HG03045 (cell line): ENCODE results near the gene MAP1LC3B.
"Not testable (repeated sequence)": the region's sequence is repeated elsewhere in the genome, so short reads cannot be mapped to it uniquely, and the experiment has no call there.

Experiments
- ATAC-seq: cut with Tn5 transposase; IDR thresholded peaks from one replicate; pipeline ENCODE4 v1.9.1; 2021; ENCODE audit warnings: mild to moderate bottlenecking, moderate library complexity; ENCODE audit not compliant: unreplicated experiment

Gene MAP1LC3B

DNA sequence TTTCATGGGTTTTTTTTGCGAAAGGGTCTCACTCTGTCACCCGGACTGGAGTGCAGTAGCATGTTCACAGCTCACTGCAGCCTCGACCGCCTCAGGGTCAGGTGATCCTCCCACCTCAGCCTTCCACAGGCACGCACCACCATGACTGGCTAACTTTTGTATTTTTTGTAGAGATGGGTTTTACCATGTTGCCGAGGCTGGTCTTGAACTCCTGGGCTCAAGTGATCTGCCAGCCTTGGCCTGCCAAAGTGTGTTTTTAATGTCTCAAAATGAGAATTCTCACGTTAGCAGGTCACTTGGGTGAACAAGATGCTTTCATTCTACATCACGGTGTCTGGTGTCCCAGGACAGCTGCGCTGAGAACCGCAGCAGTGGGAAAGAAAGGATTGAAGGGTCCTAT, 11.7 kb upstream of the MAP1LC3B start:
- ATAC-seq = no peak

DNA sequence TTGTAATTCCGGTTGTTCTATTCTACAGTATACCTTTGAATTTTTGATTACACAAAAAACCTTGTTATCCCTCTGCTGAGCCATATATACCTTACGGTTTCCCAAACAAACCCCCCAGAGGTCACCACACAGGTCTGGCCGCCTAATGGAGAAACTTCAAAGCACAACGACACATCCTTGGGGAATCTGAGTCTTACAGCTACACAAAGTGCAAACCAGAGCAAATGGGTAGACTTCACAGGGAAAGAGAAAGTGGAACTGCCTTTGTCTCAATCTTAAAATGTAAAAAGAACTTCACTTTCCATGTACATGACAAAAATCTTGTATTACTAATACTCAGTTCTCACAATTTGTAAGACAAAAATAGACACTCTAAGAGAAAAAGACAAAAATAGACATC, 11.3 kb upstream of the MAP1LC3B start:
- ATAC-seq = no peak

DNA sequence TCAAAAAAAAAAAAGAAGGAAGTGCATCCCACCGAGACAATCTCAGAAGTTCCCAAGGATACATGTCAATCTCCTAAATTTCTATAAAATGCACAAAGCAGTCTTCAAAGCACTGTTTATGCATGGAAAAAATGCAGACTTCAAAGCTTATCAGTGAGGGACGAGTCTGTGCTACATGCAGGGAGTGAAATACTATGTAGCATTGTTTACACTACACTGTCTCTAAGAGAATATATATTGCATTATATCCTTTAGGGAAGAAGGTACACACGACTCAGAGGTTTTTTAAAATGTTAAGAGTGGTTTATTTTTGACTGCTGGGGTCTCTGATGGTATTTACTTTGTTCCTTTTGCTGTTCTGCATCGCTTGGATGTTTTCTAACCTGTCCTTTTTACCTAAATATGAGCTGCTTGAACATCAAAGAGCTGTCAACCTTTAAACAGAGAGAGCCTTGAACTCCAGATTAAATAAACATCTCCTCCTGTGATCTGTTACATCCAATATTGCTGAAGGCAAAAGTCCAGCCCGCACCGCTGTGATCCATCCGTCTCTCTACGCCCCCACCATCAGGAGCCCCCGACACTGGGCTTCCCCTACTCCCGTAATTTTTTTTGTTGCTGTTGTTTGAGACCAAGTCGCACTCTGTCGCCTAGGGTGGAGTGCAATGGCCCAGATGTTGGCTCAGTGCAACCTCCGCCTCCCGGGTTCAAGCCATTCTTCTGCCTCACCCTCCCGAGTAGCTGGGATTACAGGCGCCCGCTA, 9.9 kb upstream of the MAP1LC3B start:
- no peak for ATAC-seq

DNA sequence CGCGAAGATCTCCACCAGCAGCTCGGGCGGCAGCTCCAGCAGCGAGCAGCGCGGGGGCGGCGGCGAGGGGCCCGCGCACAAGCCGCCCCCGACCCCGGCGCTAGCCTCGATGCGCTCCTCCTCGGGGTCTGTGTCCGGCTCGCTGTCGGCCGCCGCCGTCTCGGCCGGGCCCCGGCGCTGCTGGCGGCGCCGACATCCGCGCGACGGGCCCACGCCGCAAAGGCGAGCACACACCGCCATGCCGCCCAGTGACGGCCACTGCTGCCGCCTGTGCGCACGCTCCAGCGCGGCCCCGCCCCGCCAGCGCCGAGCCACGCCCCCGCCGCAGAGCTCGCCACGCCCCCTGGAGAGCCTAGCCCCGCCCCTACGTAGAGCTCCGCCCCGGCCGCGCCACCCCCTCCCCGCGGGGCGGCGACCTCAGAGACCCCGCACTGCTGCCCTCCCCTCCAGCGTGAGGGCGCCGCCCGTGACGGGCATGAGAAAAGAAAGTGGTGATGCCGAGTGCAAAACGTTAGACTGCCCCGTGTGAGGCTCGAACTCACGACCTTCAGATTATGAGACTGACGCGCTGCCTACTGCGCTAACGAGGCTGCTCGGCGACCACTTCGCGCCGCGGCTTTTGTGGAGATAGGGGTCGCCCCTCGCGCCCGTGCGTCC, 8.5 kb upstream of the MAP1LC3B start, which contains the start of gene FBXO31:
TSS of gene FBXO31 (minus strand) at position 272 of the 657 bp plus-strand sequence. CDS start at position 240, 32 bp downstream.
- ATAC-seq = peak; percentile 58

DNA sequence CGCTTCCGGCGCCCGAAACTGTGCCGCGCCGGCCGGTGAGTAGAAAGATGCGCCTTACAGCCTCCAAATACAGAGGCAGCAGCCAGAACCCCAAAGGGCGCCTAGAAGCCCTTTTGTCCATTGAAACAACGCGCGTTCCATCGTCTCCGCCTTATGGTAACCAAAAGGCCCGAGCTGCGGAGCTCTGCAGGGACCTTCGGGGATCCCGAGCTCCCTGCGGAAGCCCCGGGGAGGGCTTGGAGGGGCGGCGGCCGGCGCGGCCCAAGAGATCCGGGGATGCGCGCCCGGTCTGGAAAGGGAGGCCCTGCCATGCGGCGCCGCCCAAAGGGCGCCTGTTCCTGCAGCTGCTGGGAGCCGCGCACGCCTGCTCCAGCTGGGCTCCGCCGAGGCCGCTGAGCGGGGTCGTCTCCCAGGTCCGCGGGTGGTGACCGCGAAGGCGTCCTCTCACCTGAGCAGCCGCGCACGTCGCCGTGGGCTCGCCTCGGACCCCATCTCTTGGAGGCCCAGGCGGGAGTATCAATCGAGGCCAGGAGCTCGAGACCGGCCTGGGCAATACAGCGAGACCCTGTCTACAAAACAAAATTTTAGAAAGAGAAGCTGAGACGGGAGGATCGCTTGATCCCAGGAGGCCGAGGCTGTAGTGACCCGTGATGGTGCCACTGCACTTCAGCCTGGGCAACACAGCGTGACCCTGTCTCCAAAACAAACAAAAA, 7.8 kb upstream of the MAP1LC3B start:
- peak; percentile 10 for ATAC-seq

- not testable (repeated sequence) for ATAC-seq
Observed at GRCh38 chr16:87384875-87385167, 7.3 kb upstream of the MAP1LC3B start.

DNA sequence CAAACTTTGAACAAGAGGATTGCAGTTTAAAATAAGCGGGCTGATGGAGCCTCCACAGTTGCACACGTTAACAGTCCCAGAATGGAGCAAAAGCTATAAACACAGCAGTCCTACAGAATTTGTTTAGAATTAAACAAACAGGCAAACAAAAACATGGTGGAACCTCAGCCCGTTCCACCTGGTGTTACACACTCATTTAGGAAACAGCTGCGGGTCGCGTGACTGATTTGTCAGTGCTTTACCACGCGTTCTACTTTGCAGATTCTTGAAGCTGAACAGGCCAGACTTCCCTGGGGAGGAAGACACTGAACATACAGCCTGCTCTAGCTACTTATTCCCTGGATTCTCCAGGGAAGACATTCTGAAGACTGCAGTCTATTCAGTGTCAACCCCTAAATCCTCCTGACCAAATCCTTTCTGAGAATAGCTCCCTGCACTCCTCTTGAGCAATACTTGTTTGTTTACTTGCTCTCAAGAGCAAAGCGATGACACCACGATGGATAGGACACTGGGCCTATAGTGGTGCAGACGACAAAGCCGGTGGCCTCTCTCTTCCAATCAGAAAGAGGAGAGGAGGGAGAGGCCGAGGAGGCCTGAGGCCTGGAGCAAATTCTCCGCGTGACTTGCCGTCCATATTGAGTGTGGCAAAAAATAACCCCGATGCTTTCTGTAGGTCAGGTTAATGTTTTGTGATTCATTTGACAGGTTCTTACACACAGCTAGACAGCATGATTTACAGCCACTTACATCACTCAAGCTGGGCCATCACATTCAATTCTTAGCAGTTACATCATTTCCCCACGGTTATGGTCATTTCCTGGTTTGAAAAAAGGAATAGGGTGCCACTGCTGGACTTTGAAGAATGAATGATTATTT, 4.0 kb upstream of the MAP1LC3B start:
- ATAC-seq = peak; percentile 45

DNA sequence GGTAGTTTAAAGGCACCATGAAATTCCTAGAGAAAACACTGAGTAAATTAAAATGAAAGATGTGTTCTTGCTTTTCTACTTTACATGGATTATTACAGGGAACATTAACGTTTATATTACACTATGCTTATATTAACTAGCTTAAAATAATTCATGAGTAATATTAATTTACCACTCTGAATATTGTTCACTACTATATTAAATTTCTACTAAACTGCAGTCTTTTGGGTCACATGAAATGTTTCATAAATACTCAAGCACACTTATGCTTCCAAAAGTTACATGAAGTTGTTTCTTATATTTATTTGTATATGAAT, 3.4 kb upstream of the MAP1LC3B start:
- ATAC-seq = no peak

- ATAC-seq = no peak
Observed at GRCh38 chr16:87389245-87389644, 2.9 kb upstream of the MAP1LC3B start.

- not testable (repeated sequence) for ATAC-seq
Observed at GRCh38 chr16:87389914-87390313, 2.2 kb upstream of the MAP1LC3B start.

GRCh38 chr16:87390641-87391323, 1.4 kb upstream of the MAP1LC3B start:
- no peak for ATAC-seq

DNA sequence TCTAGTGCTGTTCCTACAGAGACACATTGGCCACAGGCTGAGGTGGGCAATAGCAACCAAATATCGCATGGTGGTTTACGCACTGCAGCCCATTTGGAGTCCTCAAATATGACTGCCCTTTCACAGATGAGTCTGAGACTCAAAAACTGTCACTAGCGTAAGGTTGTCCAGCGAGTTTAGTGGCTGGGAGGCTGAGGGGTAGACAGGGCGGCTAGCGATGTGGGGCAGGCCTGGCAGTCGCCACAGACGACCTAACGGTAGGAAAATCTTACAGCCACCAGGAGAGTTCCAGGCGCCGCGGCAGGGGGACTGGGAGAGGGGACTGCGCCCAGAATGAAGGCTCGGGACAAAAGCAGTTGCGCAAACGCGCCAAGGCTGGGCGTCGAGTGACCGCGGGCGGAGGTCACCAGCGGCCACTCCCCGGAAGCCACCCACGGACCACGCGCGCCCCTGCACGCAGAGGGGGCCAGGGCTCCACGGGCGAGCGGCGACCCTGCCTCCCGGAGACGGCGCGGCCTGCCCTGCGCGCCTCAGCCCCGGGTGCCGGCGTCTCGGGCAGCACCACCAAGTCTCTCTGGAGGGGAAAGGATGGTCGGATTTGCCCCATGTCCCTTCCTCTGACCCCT, 699 bp upstream of the MAP1LC3B start:
- peak; percentile 23 for ATAC-seq

DNA sequence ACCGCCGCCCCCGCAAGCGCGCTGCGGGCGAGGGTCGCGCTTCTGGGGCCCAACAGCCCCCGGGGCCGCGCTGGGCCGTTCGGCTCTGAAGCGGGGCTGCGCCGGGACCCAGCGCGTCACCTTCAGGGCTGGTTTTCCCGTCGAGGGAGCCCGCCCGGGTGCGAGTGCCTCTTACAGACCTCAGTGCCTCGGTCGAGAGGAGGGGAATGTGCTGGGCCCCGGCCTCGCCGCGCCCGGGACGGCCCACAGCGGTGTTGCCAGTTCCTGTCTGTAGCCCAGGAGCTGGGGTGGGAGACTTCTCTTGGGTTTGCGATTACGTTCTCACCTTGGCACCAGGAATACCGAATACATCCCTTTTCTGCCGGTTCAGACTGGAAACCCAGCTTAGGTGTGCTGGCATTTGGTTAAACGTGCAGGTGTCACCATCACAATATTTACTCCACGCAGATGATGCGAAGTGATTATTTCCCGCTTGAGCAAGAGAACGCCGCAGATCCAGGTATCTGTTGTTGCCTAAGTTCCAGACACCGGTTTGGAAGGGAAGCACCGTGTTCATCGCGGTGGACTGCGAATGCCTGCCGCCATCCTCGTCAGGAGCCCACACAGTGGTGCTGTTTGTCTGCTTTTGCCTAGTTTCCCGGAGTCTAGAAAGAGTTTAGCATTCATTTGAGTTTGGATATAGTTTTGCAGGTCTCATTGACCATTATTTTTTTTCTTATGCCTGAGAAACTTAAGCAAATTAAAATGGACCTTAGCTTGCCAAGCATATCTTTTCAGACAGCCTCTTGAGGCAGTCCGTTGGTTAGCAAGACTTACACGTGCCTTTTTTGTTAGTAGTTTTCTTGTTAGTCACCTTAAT, 914 bp downstream of the MAP1LC3B start:
- ATAC-seq = peak; percentile 3

DNA sequence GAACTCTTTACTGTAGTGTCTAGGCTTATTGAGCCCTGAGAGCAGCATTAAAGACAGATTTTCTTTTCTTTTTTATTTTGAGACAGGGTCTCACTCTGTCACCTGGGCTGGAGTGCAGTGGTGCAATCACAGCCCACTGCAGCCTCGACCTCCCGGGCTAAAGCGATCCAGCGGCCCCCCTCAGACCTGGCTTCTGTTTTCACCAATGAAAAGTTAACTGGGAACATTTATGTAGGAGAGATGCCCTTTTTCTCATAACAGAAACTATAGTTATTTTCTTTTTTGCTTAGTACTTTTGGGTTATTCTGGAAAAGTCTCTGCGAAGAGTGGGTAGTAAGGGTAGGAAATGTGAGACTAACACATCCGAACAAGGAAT, 1.5 kb downstream of the MAP1LC3B start:
- ATAC-seq = no peak

DNA sequence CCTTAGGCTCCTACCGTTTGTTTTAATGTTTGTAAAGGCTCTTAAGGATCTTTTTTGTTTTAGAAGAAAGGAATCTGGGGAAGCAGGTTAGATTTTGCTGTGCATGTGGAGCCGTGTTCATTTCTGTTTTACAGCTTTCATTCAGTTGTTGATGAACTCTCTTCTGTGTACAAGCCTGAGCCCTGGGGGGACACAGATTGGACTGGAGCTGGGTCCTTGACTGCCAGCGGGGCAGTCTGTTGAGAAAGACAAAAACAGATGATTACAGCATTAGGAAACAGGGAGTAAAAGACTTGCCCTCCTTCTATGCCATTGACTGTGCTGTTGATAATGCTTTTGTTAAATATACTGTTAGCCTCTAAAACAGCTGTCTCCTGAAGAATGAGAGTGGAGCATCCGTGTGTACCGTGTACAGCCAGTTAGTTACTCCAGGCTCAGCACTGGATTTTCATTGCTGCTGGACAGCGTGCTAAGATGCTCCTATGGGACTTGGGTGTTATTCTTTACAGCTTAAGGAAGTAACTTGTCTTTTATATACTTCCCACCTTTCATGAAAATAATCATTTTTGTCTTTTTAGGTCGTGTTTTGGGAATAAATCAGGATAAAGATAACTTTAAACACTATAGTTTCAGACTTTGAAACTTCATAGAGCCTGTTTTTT, 3.2 kb downstream of the MAP1LC3B start:
- no peak for ATAC-seq

GRCh38 chr16:87404764-87405625, 12.9 kb downstream of the MAP1LC3B start:
- no peak for ATAC-seq

GRCh38 chr16:87406495-87407088, 14.5 kb downstream of the MAP1LC3B start:
- no peak for ATAC-seq
